ENCODE measurements around the gene P3H1.
"Not testable (repeated sequence)": the region's sequence is repeated elsewhere in the genome, so short reads cannot be mapped to it uniquely, and the experiment has no call there.

P3H1 gene

DNA sequence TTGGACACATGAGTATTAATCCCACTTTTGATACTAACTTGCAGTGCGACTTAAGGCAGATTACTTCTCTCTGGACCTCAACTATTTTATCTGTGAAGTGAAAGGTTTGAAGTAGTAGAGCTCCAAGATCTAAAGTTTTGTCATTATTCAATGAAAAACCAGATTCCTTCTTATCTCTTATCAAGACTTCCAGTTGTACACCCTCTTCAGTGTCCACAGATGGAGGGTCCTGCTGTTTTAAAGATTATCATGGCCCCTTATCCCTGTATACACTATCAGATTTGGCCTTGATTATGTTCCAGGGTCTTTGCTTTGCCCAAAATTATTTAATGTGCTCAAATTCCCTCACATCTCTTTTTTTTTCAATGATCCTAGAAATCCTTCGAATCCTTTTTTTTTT lies 1.3 kb upstream of the P3H1 start:
- no peak for DNase-seq

DNA sequence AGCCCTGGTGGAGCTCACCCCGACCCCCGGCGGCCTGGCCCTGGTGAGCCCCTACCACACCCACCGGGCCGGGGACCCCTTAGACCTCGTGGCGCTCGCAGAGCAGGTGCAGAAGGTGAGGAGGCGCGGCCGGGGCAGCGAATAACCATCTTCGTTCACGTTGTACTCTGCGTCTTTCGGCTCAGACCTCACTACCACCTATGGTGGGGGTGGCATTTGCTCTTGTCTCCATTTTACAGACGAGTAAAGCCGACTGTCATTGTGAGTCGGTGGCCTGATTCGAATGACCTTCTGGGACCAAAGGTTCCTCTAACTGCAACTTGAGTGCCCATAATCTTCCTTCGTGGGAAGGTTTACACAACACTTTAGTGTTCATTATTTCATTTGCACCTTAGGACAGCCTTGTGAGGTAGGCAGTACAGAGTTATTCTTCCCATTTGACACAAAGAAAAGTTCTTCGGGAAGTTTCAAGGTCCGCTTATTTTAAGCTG lies 727 bp upstream of the P3H1 start:
- DNase-seq, result no peak

GRCh38 chr1:42765832-42766740 lies 742 bp downstream of the P3H1 start:
- peak; percentile 35 to 43 for DNase-seq

- DNase-seq, result no peak
Observed at GRCh38 chr1:42765269-42765668, 1.6 kb downstream of the P3H1 start.

DNA sequence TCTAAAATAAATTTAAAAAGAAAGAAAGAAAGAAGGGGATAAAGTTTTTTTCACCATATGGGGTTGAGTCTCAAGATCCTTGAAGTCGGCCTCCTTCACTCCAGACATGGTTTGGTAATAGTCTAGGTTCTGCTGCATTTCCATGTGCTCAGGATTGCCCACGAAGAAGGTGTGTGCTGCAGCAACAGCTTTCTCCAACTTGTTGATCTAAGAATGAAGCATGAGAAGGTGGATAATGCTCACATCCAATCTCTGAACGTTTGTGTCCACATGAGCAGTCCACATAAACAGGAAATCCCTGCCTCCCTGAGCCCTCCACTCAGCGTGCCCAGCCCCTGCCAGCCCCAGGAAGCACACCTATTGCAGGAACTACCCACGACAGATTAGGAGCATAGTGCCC lies 4.6 kb downstream of the P3H1 start:
- no peak for DNase-seq

DNA sequence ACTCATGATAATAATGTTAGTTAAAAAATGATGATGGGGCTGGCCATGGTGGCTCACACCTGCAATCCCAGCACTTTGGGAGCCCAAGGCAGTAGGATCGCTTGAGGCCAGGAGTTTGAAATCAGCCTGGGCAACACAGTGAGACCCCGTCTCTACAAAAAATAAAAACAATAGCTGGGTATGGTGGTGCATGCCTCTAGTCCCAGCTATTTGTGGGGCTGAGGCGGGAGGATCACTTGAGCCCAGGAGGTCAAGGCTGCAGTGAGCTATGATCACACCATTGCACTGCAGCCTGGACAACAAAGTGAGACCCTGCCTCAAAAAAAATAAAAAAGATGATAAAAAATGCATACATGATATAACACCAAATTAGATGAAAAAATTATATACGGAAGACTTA lies 5.3 kb downstream of the P3H1 start:
- no peak for DNase-seq

GRCh38 chr1:42759114-42759513 lies 7.7 kb downstream of the P3H1 start:
- no peak for DNase-seq

DNA sequence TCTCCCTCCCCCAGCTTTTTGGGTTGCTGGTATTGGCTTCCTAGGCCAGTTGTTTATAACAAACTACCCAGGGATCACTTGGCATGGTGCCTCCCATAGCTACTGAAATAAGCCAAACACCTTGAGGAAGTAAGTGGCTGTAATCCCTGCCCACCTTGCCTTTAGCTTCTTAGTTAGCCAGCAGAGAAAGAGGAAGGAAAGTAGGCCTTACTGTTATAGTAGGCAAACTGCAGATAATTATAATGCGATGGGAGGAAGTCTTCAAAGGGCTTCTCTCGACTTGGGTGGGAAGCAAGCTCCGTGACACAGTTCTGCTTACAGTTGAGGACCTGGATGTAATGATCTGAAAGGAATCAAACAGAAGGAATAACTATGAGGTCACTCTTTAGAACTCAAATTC lies 8.2 kb downstream of the P3H1 start:
- no peak for DNase-seq

DNA sequence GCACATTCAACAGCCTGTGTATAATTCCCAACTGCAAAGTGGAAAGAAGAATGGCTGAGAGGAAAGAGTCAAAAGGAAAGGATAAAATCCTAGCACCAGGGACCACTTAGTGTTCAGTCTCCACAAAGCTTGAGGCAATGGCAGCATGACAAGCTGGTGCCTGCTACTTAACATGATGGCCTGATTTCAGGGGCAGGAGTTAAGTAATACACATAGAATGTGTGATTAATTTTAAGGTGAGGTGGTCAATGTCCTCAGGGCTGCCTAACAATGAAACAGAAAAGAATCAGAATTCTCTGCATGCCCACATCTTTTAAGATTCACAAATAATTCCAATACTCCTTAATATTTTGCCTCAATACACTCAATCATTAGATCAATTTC lies 8.9 kb downstream of the P3H1 start:
- no peak for DNase-seq

DNA sequence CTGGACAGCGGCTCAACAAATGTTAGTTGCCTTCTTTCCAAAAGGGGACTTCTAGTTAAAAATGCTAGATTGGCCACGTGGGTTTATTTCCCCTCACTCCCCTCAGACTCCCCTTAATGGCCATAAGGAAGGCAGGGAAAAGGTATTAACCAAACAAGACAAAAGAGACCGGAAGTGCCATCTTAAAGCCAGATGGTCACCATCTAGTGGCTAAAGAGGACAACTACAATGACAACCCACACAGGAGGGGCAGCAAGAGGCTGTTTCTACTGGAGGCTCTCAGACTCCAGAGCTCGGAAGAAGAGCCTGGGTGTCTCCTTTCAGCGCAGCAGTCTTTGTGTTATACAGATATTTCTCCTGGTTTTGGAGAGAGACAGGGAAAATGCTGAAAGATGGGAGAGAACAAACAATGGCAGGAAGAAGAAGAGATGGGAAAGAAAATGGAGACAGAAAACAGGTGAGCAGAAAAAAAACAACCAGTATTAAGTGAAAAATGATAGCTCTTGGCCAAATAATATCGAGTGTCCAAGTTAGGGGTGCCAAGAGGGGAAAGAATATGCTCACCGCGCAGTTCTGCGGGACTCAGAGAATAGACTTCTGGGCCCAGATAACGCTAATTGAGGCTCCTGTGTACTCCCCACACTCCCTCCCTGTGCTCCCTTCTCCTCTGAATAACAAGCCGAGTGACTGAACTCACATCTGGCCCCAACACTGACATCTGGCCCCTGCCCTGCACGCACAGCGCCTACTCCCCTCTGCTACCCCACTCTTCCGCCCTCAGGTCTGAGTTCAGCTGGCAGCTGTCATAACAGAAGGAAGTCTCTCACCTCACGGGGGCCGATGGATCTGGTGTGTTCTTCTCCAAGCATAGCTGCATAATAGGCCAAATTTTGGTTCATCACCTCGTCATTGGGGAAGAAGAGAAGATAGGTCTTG lies 9.6 kb downstream of the P3H1 start:
- no peak for DNase-seq

- no peak for DNase-seq
Observed at GRCh38 chr1:42753070-42753469, 13.8 kb downstream of the P3H1 start.

GRCh38 chr1:42752284-42752683 lies 14.5 kb downstream of the P3H1 start:
- no peak for DNase-seq

- DNase-seq, result not testable (repeated sequence)
Observed at GRCh38 chr1:42751511-42752070, 15.2 kb downstream of the P3H1 start.

DNA sequence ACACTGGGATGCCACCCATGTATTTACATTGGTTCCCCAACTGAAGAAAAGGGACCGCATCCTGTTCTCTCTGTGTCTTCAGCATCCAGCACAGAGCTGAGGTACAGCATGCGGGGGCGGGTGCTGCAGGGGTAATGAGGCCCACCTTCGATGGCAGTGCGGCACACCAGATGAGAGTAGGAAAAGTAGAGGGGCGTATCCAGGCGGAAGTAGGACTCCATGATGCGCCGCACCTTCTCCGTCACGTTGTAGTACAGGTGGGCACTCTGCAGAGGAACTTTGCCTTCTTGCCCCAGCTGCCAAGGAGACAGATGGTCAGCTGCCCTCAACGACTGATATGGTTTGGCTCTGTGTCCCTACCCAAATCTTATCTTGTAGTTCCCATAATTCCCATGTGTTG lies 16.8 kb downstream of the P3H1 start:
- DNase-seq, result no peak

GRCh38 chr1:42748461-42749410 lies 18.1 kb downstream of the P3H1 start:
- no peak for DNase-seq

DNA sequence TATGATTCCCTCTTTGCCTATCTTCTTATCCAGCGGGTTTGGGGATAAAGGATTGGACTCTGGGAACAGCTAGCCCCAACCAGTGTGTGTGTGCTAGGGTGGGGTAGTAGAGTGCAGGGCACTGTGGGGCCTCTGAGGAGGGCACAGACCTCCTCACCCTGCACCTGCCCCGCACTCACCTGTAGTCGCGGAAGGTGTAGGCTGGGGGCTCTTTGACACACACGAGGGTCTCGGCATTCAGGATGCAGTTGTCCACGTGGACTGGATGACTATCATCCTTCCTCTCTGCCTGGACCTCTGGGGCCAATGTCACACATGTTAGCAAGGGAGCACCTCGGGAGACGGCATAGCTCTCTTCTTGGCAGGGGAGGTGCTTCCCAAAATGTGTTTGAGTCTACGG lies 18.8 kb downstream of the P3H1 start:
- DNase-seq, result no peak

DNA sequence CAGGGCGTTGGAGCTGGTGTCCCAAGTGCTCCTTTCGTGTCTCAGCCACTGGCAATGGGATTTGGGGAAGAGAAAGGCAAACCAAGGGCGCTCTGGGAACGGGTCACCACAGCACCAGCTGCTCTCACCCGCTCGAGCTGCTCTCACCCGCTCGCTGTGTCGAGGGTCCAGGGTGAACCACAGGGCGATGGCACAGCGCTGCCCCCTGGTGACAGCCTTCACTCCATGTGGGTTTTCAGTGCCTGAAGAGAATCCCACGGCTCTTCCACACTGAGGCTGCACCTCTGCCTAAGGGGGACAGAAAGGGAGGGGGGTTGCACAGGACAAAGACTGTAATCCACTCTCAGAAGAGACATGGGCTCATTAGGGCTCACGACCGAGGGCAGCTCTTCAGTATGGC lies 19.7 kb downstream of the P3H1 start:
- DNase-seq, result peak; percentile 30 to 36

DNA sequence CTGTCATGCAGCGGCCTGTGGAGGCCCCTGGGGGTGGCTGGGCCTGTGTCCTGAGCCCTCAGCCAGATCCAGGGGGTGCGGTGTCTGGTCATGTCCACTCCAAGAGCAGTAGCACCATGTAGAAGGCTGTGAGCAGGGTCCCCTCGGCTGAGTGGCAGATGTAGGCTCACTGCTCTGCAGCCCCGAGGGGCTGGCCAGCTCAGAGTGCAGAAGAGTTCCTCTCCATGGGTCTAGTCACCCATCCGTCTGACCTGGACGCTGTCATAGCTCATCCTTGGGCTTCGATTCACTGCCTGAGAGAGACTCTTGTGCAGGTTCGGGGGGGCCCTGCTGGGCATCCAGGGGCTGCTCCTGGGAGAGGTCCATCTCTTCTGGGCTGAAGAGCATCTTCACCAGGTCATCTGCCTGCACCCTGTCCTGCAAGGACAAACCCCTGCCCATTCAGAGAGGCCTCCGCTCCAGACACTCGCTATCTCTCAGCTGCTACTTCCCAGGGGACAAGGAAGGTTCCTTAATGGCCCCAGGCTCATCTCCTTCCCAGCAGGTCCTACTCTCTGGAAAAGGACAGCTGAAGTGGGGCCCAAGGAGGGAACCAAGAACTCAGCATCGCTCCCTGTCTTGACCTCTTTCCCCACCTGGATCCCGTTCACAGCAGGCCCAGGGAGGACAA lies 20.3 kb downstream of the P3H1 start:
- no peak for DNase-seq

DNA sequence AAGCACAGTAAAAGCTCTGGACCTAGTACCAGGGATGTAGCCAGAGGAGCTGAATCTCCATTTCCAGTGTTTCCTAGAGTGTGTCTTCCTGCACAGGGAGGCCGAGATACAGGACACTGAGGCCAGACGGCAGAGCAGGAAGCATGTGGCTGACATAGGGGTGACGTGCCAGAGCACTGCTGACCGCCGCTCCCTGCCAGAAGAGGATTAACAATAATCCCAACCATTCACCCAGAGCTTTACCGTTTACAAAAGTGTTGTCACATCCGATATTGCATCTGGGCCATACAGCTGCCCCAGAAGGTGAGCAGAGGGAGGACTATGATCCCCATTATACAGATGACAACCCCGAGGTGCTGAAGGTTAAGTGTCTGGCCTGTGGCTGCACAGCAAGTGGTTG lies 21.0 kb downstream of the P3H1 start:
- DNase-seq, result no peak

DNA sequence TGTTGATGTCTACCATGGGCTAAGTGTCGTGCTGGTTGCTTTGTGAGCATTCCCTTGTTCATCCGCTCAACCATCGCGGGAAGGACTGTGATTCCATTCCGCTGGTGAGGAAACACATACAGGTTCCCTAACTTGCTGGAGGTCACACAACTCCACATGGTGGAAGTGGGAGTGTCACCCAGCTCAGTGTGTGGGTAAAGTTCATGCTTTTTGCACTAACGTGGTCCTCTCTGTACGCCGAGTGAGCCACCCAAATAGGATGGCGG lies 22.7 kb downstream of the P3H1 start:
- DNase-seq, result no peak

- DNase-seq, result no peak
Observed at GRCh38 chr1:42743317-42744147, 23.3 kb downstream of the P3H1 start.
